Mucosa of descending colon (tissue), 3 donors: ENCODE results near the gene TAPBPL. TPM values are rescaled to one million over a fixed set of nuclear protein-coding genes. Genes with fewer than 3 reads are reported as not detected.
A peak's percentile ranks its signal among the peaks of the same experiment; 100 is the strongest.

Source experiments
- ATAC-seq: fragments of 200-7000 bp; cut with Tn5 transposase; one replicate; pipeline ENCODE4 v1.9.1; 2020; ENCODE audit warnings: mild to moderate bottlenecking, moderate library complexity
- DNase-seq, 3 donors: peaks; one replicate each; pipeline ENCODE4 v3.0.0-alpha.2; 2020
- H3K36me3 ChIP-seq: fragments of 200-600 bp; one replicate; pipeline ENCODE4 v1.8.0; 2021; ENCODE audit warnings: low read depth, mild to moderate bottlenecking
- H3K4me1 ChIP-seq: fragments of 200-600 bp; one replicate; pipeline ENCODE4 v1.8.0; 2021; ENCODE audit warnings: low read depth, mild to moderate bottlenecking
- H3K4me3 ChIP-seq: fragments of 200-600 bp; one replicate; pipeline ENCODE4 v1.8.0; 2021; ENCODE audit warnings: mild to moderate bottlenecking
- H3K9me3 ChIP-seq: fragments of 200-600 bp; one replicate; pipeline ENCODE4 v1.8.0; 2021; ENCODE audit warnings: mild to moderate bottlenecking
- CTCF ChIP-seq: fragments of 200-600 bp; IDR thresholded peaks from one replicate; pipeline ENCODE4 v1.8.0; 2022; ENCODE audit warnings: antibody characterized with exemption, mild to moderate bottlenecking
- intact Hi-C, 2 donors: fragments of 100-400 bp; cut with DNase I in 1 of 2; cut with micrococcal nuclease in 1 of 2; formaldehyde crosslinking; loops; one replicate each; pipeline versions ENCODE4 v1.11.0 to v1.11.1; 2022; cut with DNase I, micrococcal nuclease
- total RNA-seq, 3 donors: library from RNA; stranded (reverse); fragmentation: NEBNext Ultra II Directional in 2 of 3; extraction: Animal tissue kit (Norgen Biotek cat#: 25700) in 2 of 3; gene quantifications; one replicate each; pipeline versions ENCODE4 v1.2.1 to v1.2.4, GENCODE V29; 2021 to 2023
- donor health status: DM: no; HTN: no; CAD: no; lungs with moderate emphysema.
- donor health status: DM: no; HTN: no; CAD: no.
- donor health status: DM: no; HTN: yes; CAD: no.

TAPBPL gene
- total RNA-seq, 3 donors from 2014 or later, result 40.9 to 107 (median 72.0) TPM

GRCh38 chr12:6450091-6450868, 1.6 kb upstream of the TAPBPL start:
- DNase-seq (no peak), ATAC-seq (no peak)
- peaks cover 23% of the 10 kb centered on the region for H3K4me1 ChIP-seq
- no peak for TF ChIP-seq CTCF
- no peaks in the 10 kb centered on the region for H3K36me3 ChIP-seq
- H3K4me3 ChIP-seq, result no peak overlapping the region
- intact Hi-C loops, result no loop called here
- H3K9me3 ChIP-seq, result no peaks in the 10 kb centered on the region

- peak overlapping the region; percentile 22 for H3K4me3 ChIP-seq
- intact Hi-C loops, result no loop called here
- H3K9me3 ChIP-seq, result no peaks in the 10 kb centered on the region
- peak in 1 of 3 donors; percentile 61 for DNase-seq
- no peaks in the 10 kb centered on the region for H3K36me3 ChIP-seq
- peak; percentile 0 for ATAC-seq
- peaks cover 23% of the 10 kb centered on the region for H3K4me1 ChIP-seq
- TF ChIP-seq CTCF, result no peak
Observed at GRCh38 chr12:6450869-6451347, 934 bp upstream of the TAPBPL start.

- Histone ChIP-seq H3K4me3 (peak overlapping the region; percentile 22), H3K9me3 (no peaks in the 10 kb centered on the region), H3K4me1 (peaks cover 23% of the 10 kb centered on the region), H3K36me3 (peaks cover 2% of the 10 kb centered on the region)
- intact Hi-C loops, result no loop called here
- DNase-seq (peak in 2 of 3 donors; percentile 72 to 81), ATAC-seq (peak; percentile 49)
- no peak for TF ChIP-seq CTCF
Observed at GRCh38 chr12:6452245-6452943, 552 bp downstream of the TAPBPL start.

GRCh38 chr12:6452944-6453630, 1.2 kb downstream of the TAPBPL start:
- peak overlapping the region; percentile 22 for H3K4me3 ChIP-seq
- ATAC-seq, result peak; percentile 72

More at GRCh38 chr12:6452944-6453630, 1.2 kb downstream of the TAPBPL start:
- Histone ChIP-seq H3K4me1 (peaks cover 23% of the 10 kb centered on the region), H3K36me3 (peaks cover 9% of the 10 kb centered on the region), H3K9me3 (no peaks in the 10 kb centered on the region)
- intact Hi-C loops, result no loop called here
- DNase-seq, result peak; percentile 75 to 88 (median 82)
- TF ChIP-seq CTCF, result no peak
